HepG2 (cell line): ENCODE data around the gene RPS19. TPM values are rescaled to one million over a fixed set of nuclear protein-coding genes. Genes with fewer than 3 reads are reported as not detected.

ENCODE experiments used
- BORCS8-MEF2B ChIP-seq: sonication (generic); formaldehyde crosslinking; IDR thresholded peaks from 2 replicates; pipeline ENCODE4 v1.8.0; 2022; ENCODE audit warnings: mild to moderate bottlenecking, missing genetic modification reagents
- CSRNP2 ChIP-seq: sonication (generic); formaldehyde crosslinking; conservative IDR thresholded peaks from 2 replicates; pipeline ENCODE4 v1.8.0; 2022; ENCODE audit warnings: low read depth, missing genetic modification reagents
- KDM2A ChIP-seq: sonication (generic); formaldehyde crosslinking; IDR thresholded peaks from 2 replicates; pipeline ENCODE4 v1.4.0; 2020; ENCODE audit warnings: low read depth, missing genetic modification reagents, borderline replicate concordance
- MXD1 ChIP-seq: sonication (generic); formaldehyde crosslinking; IDR thresholded peaks from 2 replicates; pipeline ENCODE4 v1.4.0; 2020; ENCODE audit warnings: mild to moderate bottlenecking, missing genetic modification reagents
- PAXIP1 ChIP-seq: sonication (generic); formaldehyde crosslinking; conservative IDR thresholded peaks from 2 replicates; pipeline ENCODE4 v1.4.0; 2020; ENCODE audit warnings: mild to moderate bottlenecking, missing genetic modification reagents, moderate library complexity
- PCBP2 ChIP-seq: fragments of 200-400 bp; formaldehyde crosslinking; optimal IDR thresholded peaks from 2 replicates; pipeline ENCODE3; 2018; ENCODE audit warnings: low read length, low read depth; ENCODE audit not compliant: poor library complexity, severe bottlenecking
- PHF20 ChIP-seq: sonication (generic); formaldehyde crosslinking; IDR thresholded peaks from 2 replicates; pipeline ENCODE4 v1.5.0; 2020; ENCODE audit warnings: mild to moderate bottlenecking, missing genetic modification reagents
- REPIN1 ChIP-seq: sonication (generic); formaldehyde crosslinking; IDR thresholded peaks from 2 replicates; pipeline ENCODE4 v1.8.0; 2022; ENCODE audit warnings: missing genetic modification reagents, low read depth, mild to moderate bottlenecking, borderline replicate concordance
- SALL2 ChIP-seq: sonication (generic); formaldehyde crosslinking; IDR thresholded peaks from 2 replicates; pipeline ENCODE4 v1.8.1; 2023; ENCODE audit warnings: mild to moderate bottlenecking, missing genetic modification reagents, inconsistent platforms
- ZBED4 ChIP-seq: sonication (generic); formaldehyde crosslinking; IDR thresholded peaks from 2 replicates; pipeline ENCODE4 v1.4.0; 2020; ENCODE audit warnings: missing genetic modification reagents, borderline replicate concordance
- ZBTB39 ChIP-seq: sonication (generic); formaldehyde crosslinking; IDR thresholded peaks from 2 replicates; pipeline ENCODE4 v1.5.0; 2020; ENCODE audit warnings: missing genetic modification reagents
- ZFAT ChIP-seq: sonication (generic); formaldehyde crosslinking; conservative IDR thresholded peaks from 2 replicates; pipeline ENCODE4 v1.8.1; 2023; ENCODE audit warnings: missing genetic modification reagents, inconsistent platforms
- ZNF343 ChIP-seq: sonication (generic); formaldehyde crosslinking; IDR thresholded peaks from 2 replicates; pipeline ENCODE4 v1.4.0; 2020; ENCODE audit warnings: mild to moderate bottlenecking, missing genetic modification reagents
- polyA plus RNA-seq, 8 experiments: library from polyadenylated mRNA; depleted of rRNA in 3 of 8; stranded (reverse) in 7 of 8; unstranded in 1 of 8; fragments of >200 nt; fragmentation: Illumina TruSeq in 4 of 8; extraction: Trizol in 4 of 8; gene quantifications; 2 replicates each; pipeline versions ENCODE4 v1.2.1 to v1.2.3, GENCODE V29; 2011 to 2016; ENCODE audit warnings: low read depth in 4 of 8, missing spikeins in 1 of 8, mixed read lengths in 1 of 8; ENCODE audit not compliant: insufficient read depth in 1 of 8
- total RNA-seq, 5 experiments: library from RNA; depleted of rRNA; stranded (reverse); fragments of >200 nt; fragmentation: Illumina TruSeq; extraction: Trizol; gene quantifications; 2 replicates each; pipeline ENCODE4 v1.2.3, GENCODE V29; 2016; ENCODE audit warnings: low read depth in 1 of 5

RPS19 gene
- total and polyA plus RNA-seq, 2 of the 13 experiments (the other 11 are each of a cell fraction or from before 2014, with no cell fraction given): 1,983 to 4,758 TPM

- TF ChIP-seq ZBTB39 (CRISPR knock-in tag) (no peak), KDM2A (CRISPR knock-in tag) (no peak; the same call in 1 of the 2 replicates), ZBED4 (CRISPR knock-in tag) (peak; percentile 22; the same call in 1 of the 2 replicates), REPIN1 (no peak), PAXIP1 (CRISPR knock-in tag) (peak; percentile 4; the same call in 1 of the 2 replicates), SALL2 (CRISPR knock-in tag) (no peak), PCBP2 (no peak), ZNF343 (CRISPR knock-in tag) (no peak), ZFAT (CRISPR knock-in tag) (no peak), PHF20 (CRISPR knock-in tag) (peak; percentile 55; the same call in 1 of the 2 replicates), BORCS8-MEF2B (CRISPR knock-in tag) (no peak), MXD1 (peak; percentile 25; the same call in 1 of the 2 replicates), CSRNP2 (no peak)
Measured at GRCh38 chr19:41882568-41883462, 22.8 kb downstream of the RPS19 start, which contains the start of gene ARHGEF1 (continued).
